ENCODE results near the gene WDTC1. TPM values are rescaled to one million over a fixed set of nuclear protein-coding genes. Genes with fewer than 3 reads are reported as not detected.

WDTC1 gene
- total RNA-seq, 1 experiment from 2014 or later: 20.9 TPM

DNA sequence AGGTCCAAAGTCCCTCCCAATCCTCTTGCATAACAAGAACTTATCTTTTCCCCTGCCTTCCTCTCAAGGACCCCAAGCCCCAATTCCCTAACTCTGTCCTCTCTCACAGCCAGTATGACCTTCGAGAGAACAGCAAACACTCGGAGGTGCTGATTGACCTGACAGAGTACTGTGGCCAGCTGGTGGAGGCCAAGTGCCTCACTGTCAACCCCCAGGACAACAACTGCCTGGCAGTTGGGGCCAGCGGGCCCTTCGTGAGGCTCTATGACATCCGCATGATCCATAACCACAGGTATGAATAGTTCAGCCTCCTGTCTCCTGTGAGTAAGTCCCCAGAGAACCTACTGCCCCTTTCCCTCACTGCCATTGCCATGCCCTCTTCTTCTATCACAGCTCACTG, 57.7 kb downstream of the WDTC1 start:
- no peaks in the 10 kb centered on the region for H3K36me3 ChIP-seq (ENCODE audit: insufficient read depth, low read length, poor library complexity, severe bottlenecking)
- POLR2A ChIA-PET (ENCODE audit: low non-redundant PET): interaction anchor here (0.6 kb wide), 1 partner anchor 250 kb away, joined by 14 read pairs; no protein-coding TSS in a partner anchor
- intact Hi-C loops (cut with micrococcal nuclease; ENCODE audit: unreplicated experiment): no loop called here
- H3K27me3 ChIP-seq (replicated peaks; ENCODE audit: insufficient read depth, low read depth, low read length, poor library complexity): no peaks in the 10 kb centered on the region
- H3K9me3 ChIP-seq (ENCODE audit: low read depth, low read length, poor library complexity, severe bottlenecking): no peaks in the 10 kb centered on the region
- H3K4me3 ChIP-seq (ENCODE audit: low read depth, low read length, poor library complexity, severe bottlenecking): no peak overlapping the region
- no TSS peak for BruUV-seq (replicated peaks)
- no peak for DNase-seq (ENCODE audit: low spot score)
- no peaks in the 10 kb centered on the region for H3K4me1 ChIP-seq (ENCODE audit: insufficient read depth, low read length, poor library complexity, severe bottlenecking)
- CTCF ChIA-PET: no interaction called here
- no peak overlapping the region for H3K27ac ChIP-seq (ENCODE audit: low read depth, low read length, poor library complexity, severe bottlenecking)
- TF ChIP-seq, protein P1, sequence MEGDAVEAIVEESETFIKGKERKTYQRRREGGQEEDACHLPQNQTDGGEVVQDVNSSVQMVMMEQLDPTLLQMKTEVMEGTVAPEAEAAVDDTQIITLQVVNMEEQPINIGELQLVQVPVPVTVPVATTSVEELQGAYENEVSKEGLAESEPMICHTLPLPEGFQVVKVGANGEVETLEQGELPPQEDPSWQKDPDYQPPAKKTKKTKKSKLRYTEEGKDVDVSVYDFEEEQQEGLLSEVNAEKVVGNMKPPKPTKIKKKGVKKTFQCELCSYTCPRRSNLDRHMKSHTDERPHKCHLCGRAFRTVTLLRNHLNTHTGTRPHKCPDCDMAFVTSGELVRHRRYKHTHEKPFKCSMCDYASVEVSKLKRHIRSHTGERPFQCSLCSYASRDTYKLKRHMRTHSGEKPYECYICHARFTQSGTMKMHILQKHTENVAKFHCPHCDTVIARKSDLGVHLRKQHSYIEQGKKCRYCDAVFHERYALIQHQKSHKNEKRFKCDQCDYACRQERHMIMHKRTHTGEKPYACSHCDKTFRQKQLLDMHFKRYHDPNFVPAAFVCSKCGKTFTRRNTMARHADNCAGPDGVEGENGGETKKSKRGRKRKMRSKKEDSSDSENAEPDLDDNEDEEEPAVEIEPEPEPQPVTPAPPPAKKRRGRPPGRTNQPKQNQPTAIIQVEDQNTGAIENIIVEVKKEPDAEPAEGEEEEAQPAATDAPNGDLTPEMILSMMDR (conservative IDR thresholded peaks at IDR 0.05; ENCODE audit: low read depth, low read length): no peak
- TF ChIP-seq EZH2 (IDR thresholded peaks at IDR 0.05; ENCODE audit: borderline replicate concordance, low read depth, low read length, poor library complexity, severe bottlenecking): no peak

DNA sequence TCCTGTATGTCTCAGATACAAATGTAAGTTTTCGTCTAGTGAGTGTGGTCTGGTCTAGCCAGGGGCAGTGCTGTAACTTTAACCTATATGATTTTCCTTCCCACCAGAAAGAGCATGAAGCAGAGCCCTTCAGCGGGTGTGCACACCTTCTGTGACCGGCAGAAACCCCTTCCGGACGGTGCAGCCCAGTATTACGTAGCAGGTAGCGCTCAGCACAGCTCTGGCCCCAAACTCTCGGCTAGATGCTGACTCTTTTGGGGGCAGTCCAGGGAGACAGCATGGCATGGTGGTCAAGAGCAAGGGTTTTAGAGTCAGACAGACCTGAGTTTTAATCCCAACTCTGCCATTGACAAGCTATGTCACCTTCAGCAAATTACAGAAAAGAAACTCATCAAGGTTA, 59.5 kb downstream of the WDTC1 start:
- Histone ChIP-seq H3K27ac (ENCODE audit: low read depth, low read length, poor library complexity, severe bottlenecking) (no peak overlapping the region), H3K27me3 (replicated peaks; ENCODE audit: insufficient read depth, low read depth, low read length, poor library complexity) (no peaks in the 10 kb centered on the region), H3K36me3 (ENCODE audit: insufficient read depth, low read length, poor library complexity, severe bottlenecking) (peaks cover 4% of the 10 kb centered on the region), H3K9me3 (ENCODE audit: low read depth, low read length, poor library complexity, severe bottlenecking) (no peaks in the 10 kb centered on the region), H3K4me3 (ENCODE audit: low read depth, low read length, poor library complexity, severe bottlenecking) (no peak overlapping the region), H3K4me1 (ENCODE audit: insufficient read depth, low read length, poor library complexity, severe bottlenecking) (no peaks in the 10 kb centered on the region)
- intact Hi-C loops (cut with micrococcal nuclease; ENCODE audit: unreplicated experiment): no loop called here
- no peak for DNase-seq (ENCODE audit: low spot score)
- CTCF ChIA-PET: interaction anchor here (0.8 kb wide), 1 partner anchor 97 kb away, joined by 7 read pairs; no protein-coding TSS in a partner anchor
- TF ChIP-seq, protein P1 (conservative IDR thresholded peaks at IDR 0.05; ENCODE audit: low read depth, low read length): no peak
- no peak for TF ChIP-seq EZH2 (IDR thresholded peaks at IDR 0.05; ENCODE audit: borderline replicate concordance, low read depth, low read length, poor library complexity, severe bottlenecking)
- BruUV-seq (replicated peaks): no TSS peak
- POLR2A ChIA-PET (ENCODE audit: low non-redundant PET): no interaction called here

- H3K27ac ChIP-seq (ENCODE audit: low read depth, low read length, poor library complexity, severe bottlenecking): no peak overlapping the region
- H3K4me1 ChIP-seq (ENCODE audit: insufficient read depth, low read length, poor library complexity, severe bottlenecking): peaks cover 4% of the 10 kb centered on the region
- peak; percentile 71 for DNase-seq (ENCODE audit: low spot score)
- TF ChIP-seq EZH2 (IDR thresholded peaks at IDR 0.05; ENCODE audit: borderline replicate concordance, low read depth, low read length, poor library complexity, severe bottlenecking): no peak
- TF ChIP-seq, protein P1 (conservative IDR thresholded peaks at IDR 0.05; ENCODE audit: low read depth, low read length): peak; percentile 82
- peaks cover 7% of the 10 kb centered on the region for H3K36me3 ChIP-seq (ENCODE audit: insufficient read depth, low read length, poor library complexity, severe bottlenecking)
- ChIA-PET CTCF (interaction anchor here (0.6 to 2.1 kb wide), 10 partner anchors 11 to 366 kb away, joined by 3 to 15 read pairs (median 4); no protein-coding TSS in a partner anchor), POLR2A (ENCODE audit: low non-redundant PET) (interaction anchor here (0.7 kb wide), 1 partner anchor 823 kb away, joined by 3 read pairs; no protein-coding TSS in a partner anchor)
- intact Hi-C loops (cut with micrococcal nuclease; ENCODE audit: unreplicated experiment): no loop called here
- H3K9me3 ChIP-seq (ENCODE audit: low read depth, low read length, poor library complexity, severe bottlenecking): no peaks in the 10 kb centered on the region
- no TSS peak for BruUV-seq (replicated peaks)
- no peak overlapping the region for H3K4me3 ChIP-seq (ENCODE audit: low read depth, low read length, poor library complexity, severe bottlenecking)
- H3K27me3 ChIP-seq (replicated peaks; ENCODE audit: insufficient read depth, low read depth, low read length, poor library complexity): no peaks in the 10 kb centered on the region
These were observed 62.4 kb downstream of the WDTC1 start for GRCh38 chr1:27296773-27297291.

Data from A673 (cell line).